Erythroblast (primary cell): Measurements from ENCODE around the gene CCDC117.
"Not testable (repeated sequence)": the region's sequence is repeated elsewhere in the genome, so short reads cannot be mapped to it uniquely, and the experiment has no call there.

Experiments
- DNase-seq, 2 experiments: peaks; one replicate each; lab custom pipeline; 2025; lab: John Stamatoyannopoulos, UW
- GATA1 ChIP-seq: IDR thresholded peaks from 2 replicates; pipeline ENCODE4 v1.6.1; 2011; ENCODE audit warnings: low read depth, mild to moderate bottlenecking, control low read depth, low read length, moderate library complexity
- POLR2A ChIP-seq: IDR thresholded peaks from 2 replicates; pipeline ENCODE4 v1.6.1; 2011; ENCODE audit warnings: mild to moderate bottlenecking, low read length

CCDC117 gene

GRCh38 chr22:28802595-28803123, 30.2 kb downstream of the CCDC117 start:
- DNase-seq: peak; percentile 46 to 53
- TF ChIP-seq POLR2A (no peak), GATA1 (no peak)

- DNase-seq: not testable (repeated sequence)
Observed at GRCh38 chr22:28805426-28805825, 32.9 kb downstream of the CCDC117 start.

- no peak for TF ChIP-seq GATA1
- TF ChIP-seq POLR2A: no peak
- no peak for DNase-seq
Observed at GRCh38 chr22:28808716-28809355, 36.3 kb downstream of the CCDC117 start.

GRCh38 chr22:28810821-28811491, 38.5 kb downstream of the CCDC117 start:
- no peak for DNase-seq
- TF ChIP-seq GATA1 (no peak), POLR2A (no peak)

GRCh38 chr22:28812516-28812915, 40.0 kb downstream of the CCDC117 start:
- TF ChIP-seq GATA1 (no peak), POLR2A (no peak)
- DNase-seq: no peak

- TF ChIP-seq POLR2A (no peak), GATA1 (no peak)
- DNase-seq: no peak
Observed at GRCh38 chr22:28813772-28814518, 41.5 kb downstream of the CCDC117 start.

- TF ChIP-seq GATA1 (no peak), POLR2A (no peak)
- no peak for DNase-seq
Observed at GRCh38 chr22:28815111-28815510, 42.6 kb downstream of the CCDC117 start.

- DNase-seq: no peak
- no peak for TF ChIP-seq POLR2A
- TF ChIP-seq GATA1: no peak
Observed at GRCh38 chr22:28815729-28816128, 43.2 kb downstream of the CCDC117 start.

- no peak for DNase-seq
- TF ChIP-seq POLR2A (no peak), GATA1 (no peak)
Observed at GRCh38 chr22:28817064-28817463, 44.6 kb downstream of the CCDC117 start.

GRCh38 chr22:28817919-28818859, 45.7 kb downstream of the CCDC117 start:
- no peak for DNase-seq
- TF ChIP-seq POLR2A: no peak
- TF ChIP-seq GATA1: no peak

- no peak for DNase-seq
- TF ChIP-seq GATA1 (no peak), POLR2A (no peak)
Observed at GRCh38 chr22:28819253-28820096, 47.0 kb downstream of the CCDC117 start.

GRCh38 chr22:28820885-28821284, 48.4 kb downstream of the CCDC117 start:
- no peak for DNase-seq
- TF ChIP-seq POLR2A (no peak), GATA1 (no peak)
